GM12878 (cell line): ENCODE data around the gene TRPM6. TPM values are rescaled to one million over a fixed set of nuclear protein-coding genes. Genes with fewer than 3 reads are reported as not detected.

ENCODE experiments used
- ATAC-seq: fragments of 200-7000 bp; cut with Tn5 transposase; 3 replicates; pipeline ENCODE4 v1.9.1; 2020; ENCODE audit warnings: mild to moderate bottlenecking, moderate library complexity
- BruUV-seq: library from RNA; stranded (reverse); fragments of 400-500 nt; replicated peaks from 2 replicates; lab custom pipeline; 2021; lab: Mats Ljungman, UMichigan
- CTCF ChIA-PET: fragments of 300-600 bp; sonication (Branson Sonifier 250); formaldehyde crosslinking; extraction: SDS; loops from one replicate; lab custom pipeline; 2021; ENCODE audit warnings: inconsistent platforms; lab: Yijun Ruan, JAX
- POLR2A ChIA-PET: fragments of 350-600 bp; formaldehyde crosslinking; extraction: SDS; loops from one replicate; lab custom pipeline; 2021; ENCODE audit warnings: inconsistent platforms; lab: Charles Lee
- RAD21 ChIA-PET: fragments of 300-600 bp; sonication (Branson Sonifier 250); formaldehyde crosslinking; loops from one replicate; lab custom pipeline; 2023; ENCODE audit warnings: antibody characterized with exemption; ENCODE audit not compliant: unreplicated experiment; lab: Charles Lee
- SMC1A ChIA-PET: fragments of 300-600 bp; sonication (Branson Sonifier 250); formaldehyde crosslinking; loops from one replicate; lab custom pipeline; 2023; ENCODE audit not compliant: unreplicated experiment, uncharacterized antibody; lab: Charles Lee
- DNase-seq: peaks from one replicate; pipeline ENCODE4 v3.0.0-alpha.2; 2011; ENCODE audit warnings: low read depth, low spot score
- FAIRE-seq: peaks from 3 replicates; lab custom pipeline; 2011; peaks lifted over from hg19 to GRCh38; lab: Jason Lieb, UNC
- H2AFZ ChIP-seq: 2 replicates; pipeline ENCODE4 v1.6.0; 2011; ENCODE audit warnings: low read depth, low read length, control low read depth; ENCODE audit not compliant: control insufficient read depth
- H3K27ac ChIP-seq: 2 replicates; pipeline ENCODE4 v1.5.1; 2011; ENCODE audit warnings: control low read depth; ENCODE audit not compliant: control insufficient read depth, insufficient read depth
- H3K27me3 ChIP-seq, 2 experiments: replicated peaks in 1 of 2; 2 replicates each; pipeline versions ENCODE4 v1.6.0 to v1.6.1; 2011; ENCODE audit warnings: low read length in 1 of 2; ENCODE audit not compliant: control insufficient read depth in 2 of 2, insufficient read depth in 2 of 2
- H3K36me3 ChIP-seq, 2 experiments: 2 replicates each; pipeline ENCODE4 v1.5.1; 2011; ENCODE audit warnings: low read length in 1 of 2; ENCODE audit not compliant: control insufficient read depth in 2 of 2, insufficient read depth in 2 of 2
- H3K4me1 ChIP-seq: 2 replicates; pipeline ENCODE4 v1.6.1; 2011; ENCODE audit warnings: mild to moderate bottlenecking, low read length, moderate library complexity, mixed read lengths; ENCODE audit not compliant: control insufficient read depth, insufficient read depth
- H3K4me2 ChIP-seq: 2 replicates; pipeline ENCODE4 v1.6.0; 2011; ENCODE audit warnings: control low read depth; ENCODE audit not compliant: control insufficient read depth, insufficient read depth
- H3K4me3 ChIP-seq: fragments of 200-600 bp; sonication (generic); 2 replicates; pipeline ENCODE4 v1.5.1; 2016
- H3K79me2 ChIP-seq: 2 replicates; pipeline ENCODE4 v1.6.0; 2011; ENCODE audit warnings: low read length; ENCODE audit not compliant: control insufficient read depth, insufficient read depth
- H3K9ac ChIP-seq: 2 replicates; pipeline ENCODE4 v1.8.0; 2011; ENCODE audit warnings: low read length, control low read depth, mixed read lengths; ENCODE audit not compliant: control insufficient read depth, insufficient read depth
- H3K9me3 ChIP-seq: replicated peaks from 3 replicates; pipeline ENCODE4 v1.5.1; 2011; ENCODE audit warnings: mild to moderate bottlenecking, low read length; ENCODE audit not compliant: control insufficient read depth, insufficient read depth
- H4K20me1 ChIP-seq: 2 replicates; pipeline ENCODE4 v1.6.0; 2011; ENCODE audit not compliant: control insufficient read depth, insufficient read depth
- BACH1 ChIP-seq: fragments of 450-650 bp; IDR thresholded peaks from 2 replicates; pipeline ENCODE4 v1.6.1; 2017; ENCODE audit warnings: mild to moderate bottlenecking, borderline replicate concordance
- EZH2 ChIP-seq: IDR thresholded peaks from 2 replicates; pipeline ENCODE4 v1.6.1; 2012; ENCODE audit warnings: low read depth, mild to moderate bottlenecking, control low read depth, inconsistent platforms, low read length, borderline replicate concordance; ENCODE audit not compliant: control insufficient read depth
- FOXK2 ChIP-seq: fragments of 450-650 bp; IDR thresholded peaks from 2 replicates; pipeline ENCODE4 v1.6.1; 2017; ENCODE audit warnings: mild to moderate bottlenecking, moderate library complexity
- GABPA ChIP-seq: IDR thresholded peaks from 2 replicates; pipeline ENCODE4 v1.6.1; 2014; ENCODE audit warnings: antibody characterized with exemption, low read depth, mild to moderate bottlenecking, inconsistent platforms
- HDAC2 ChIP-seq: fragments of 200-600 bp; sonication (generic); IDR thresholded peaks from 2 replicates; pipeline ENCODE4 v1.6.1; 2017
- HDGF ChIP-seq: fragments of 450-650 bp; IDR thresholded peaks from 2 replicates; pipeline ENCODE4 v1.6.1; 2016; ENCODE audit warnings: antibody characterized with exemption
- IKZF2 ChIP-seq, 2 experiments: fragments of 450-650 bp; IDR thresholded peaks; 2 replicates each; pipeline ENCODE4 v1.6.1; 2017; ENCODE audit warnings: mild to moderate bottlenecking in 2 of 2, moderate library complexity in 2 of 2
- JUNB ChIP-seq: IDR thresholded peaks from 2 replicates; pipeline ENCODE4 v1.6.1; 2016; ENCODE audit warnings: antibody characterized with exemption, mild to moderate bottlenecking
- MEF2A ChIP-seq: IDR thresholded peaks from 2 replicates; pipeline ENCODE4 v1.6.1; 2011; ENCODE audit warnings: low read depth, mild to moderate bottlenecking, low read length, moderate library complexity; ENCODE audit not compliant: insufficient read depth
- MLLT1 ChIP-seq: fragments of 450-650 bp; IDR thresholded peaks from 2 replicates; pipeline ENCODE4 v1.6.1; 2016; ENCODE audit warnings: mild to moderate bottlenecking
- POLR2A ChIP-seq: IDR thresholded peaks from 2 replicates; pipeline ENCODE4 v1.6.1; 2011; ENCODE audit warnings: low read depth, mild to moderate bottlenecking, low read length
- RAD21 ChIP-seq: IDR thresholded peaks from 2 replicates; pipeline ENCODE4 v1.6.1; 2011; ENCODE audit warnings: mild to moderate bottlenecking, low read depth, low read length, moderate library complexity; ENCODE audit not compliant: insufficient read depth
- REST ChIP-seq: IDR thresholded peaks from 2 replicates; pipeline ENCODE4 v1.6.1; 2012; ENCODE audit warnings: mild to moderate bottlenecking, low read depth, low read length
- SMAD5 ChIP-seq: IDR thresholded peaks from 2 replicates; pipeline ENCODE4 v1.6.1; 2016; ENCODE audit warnings: antibody characterized with exemption, low read depth
- SREBF2 ChIP-seq: IDR thresholded peaks from 2 replicates; pipeline ENCODE4 v1.6.1; 2012; ENCODE audit warnings: mild to moderate bottlenecking, low read length
- STAT3 ChIP-seq: IDR thresholded peaks from 2 replicates; pipeline ENCODE4 v1.6.1; 2011; ENCODE audit warnings: low read depth, low read length, improper control_type of control experiment
- ZNF24 ChIP-seq: fragments of 450-650 bp; IDR thresholded peaks from 2 replicates; pipeline ENCODE4 v1.6.1; 2017; ENCODE audit warnings: antibody characterized with exemption, mild to moderate bottlenecking
- WGBS: methylation state at CpG from one replicate; pipeline ENCODE4 v1.1.6; 2016; ENCODE audit warnings: low lambda C conversion rate; ENCODE audit not compliant: insufficient replicate concordance, insufficient coverage; ENCODE audit errors: missing lambda C conversion rate; 5-methylcytosine and 5-hydroxymethylcytosine counted together
- in situ Hi-C: fragments of 300-500 bp; cut with MboI; formaldehyde crosslinking; loops from 9 replicates; pipeline ENCODE4 v1.14.3; 2018; ENCODE audit warnings: mixed read lengths
- intact Hi-C: fragments of 100-400 bp; cut with micrococcal nuclease; formaldehyde crosslinking; loops from one replicate; pipeline ENCODE4 v1.14.2; 2022; ENCODE audit not compliant: unreplicated experiment
- polyA plus RNA-seq, 11 experiments: library from polyadenylated mRNA; depleted of rRNA in 4 of 11; unstranded in 6 of 11; stranded (reverse) in 5 of 11; fragments of >200 nt; fragmentation: Nextera tagmentation in 4 of 11; fragmentation: Illumina TruSeq in 1 of 11; extraction: Ambion mirVana in 4 of 11; extraction: Trizol in 1 of 11; gene quantifications; 1 replicate in 1 of 11; 2 replicates in 10 of 11; pipeline versions ENCODE4 v1.2.1 to v1.2.3, GENCODE V29; 2011 to 2016; ENCODE audit warnings: inconsistent platforms in 2 of 11, missing spikeins in 2 of 11, low read depth in 1 of 11
- total RNA-seq, 4 experiments: library from RNA; depleted of rRNA in 3 of 4; stranded (reverse); fragments of >200 nt in 3 of 4; fragmentation: Illumina TruSeq in 1 of 4; extraction: Trizol in 1 of 4; gene quantifications; 2 replicates each; pipeline versions ENCODE4 v1.2.1 to v1.2.3, GENCODE V29; 2013 to 2021

TRPM6 gene
- total and polyA plus RNA-seq, 10 of the 15 experiments (the other 5 are each of a cell fraction or from before 2014, with no cell fraction given): under 0.01 to 0.34 (median 0.05) TPM; not detected in 1

- POLR2A ChIA-PET: no interaction called here
- RAD21 ChIA-PET: no interaction called here
Measured at GRCh38 chr9:74875656-74876055, 12.1 kb downstream of the TRPM6 start.

GRCh38 chr9:74874220-74874619 is 13.5 kb downstream of the TRPM6 start:
- H3K27me3 ChIP-seq: no peaks in the 10 kb centered on the region
- BruUV-seq: no TSS peak
- no peak for TF ChIP-seq FOXK2
- TF ChIP-seq HDAC2: no peak
- no peak for TF ChIP-seq GABPA
- TF ChIP-seq MEF2A: no peak
- no peak for TF ChIP-seq REST
- TF ChIP-seq STAT3: no peak
- TF ChIP-seq MLLT1: no peak
- TF ChIP-seq POLR2A: no peak
- no peak for TF ChIP-seq JUNB
- TF ChIP-seq EZH2: no peak
- no peak for TF ChIP-seq BACH1
- no peak for TF ChIP-seq RAD21
- TF ChIP-seq SREBF2: no peak

More at GRCh38 chr9:74875656-74876055, 12.1 kb downstream of the TRPM6 start:
- ChIA-PET CTCF (no interaction called here), SMC1A (no interaction called here)
- no peak overlapping the region for H3K4me2 ChIP-seq
- 0% methylated on average over 1 of the region's 1 CpG for WGBS
- intact Hi-C loops (no loop called here), in situ Hi-C loops (no loop called here)
- H3K27me3 ChIP-seq: no peaks in the 10 kb centered on the region
- BruUV-seq: no TSS peak
- no peak overlapping the region for H3K27ac ChIP-seq
- H3K9ac ChIP-seq: no peak overlapping the region
- no peaks in the 10 kb centered on the region for H3K4me1 ChIP-seq
- no peaks in the 10 kb centered on the region for H4K20me1 ChIP-seq
- no peak overlapping the region for H2AFZ ChIP-seq
- peaks cover 1% of the 10 kb centered on the region; the same call in 1 of the 3 replicates for H3K9me3 ChIP-seq
- no peak for TF ChIP-seq ZNF24
- TF ChIP-seq HDGF: no peak
- TF ChIP-seq SMAD5: no peak
- TF ChIP-seq IKZF2 (IDR thresholded peaks at IDR 0.05): no peak
- no peaks in the 10 kb centered on the region for H3K36me3 ChIP-seq
- no peak for FAIRE-seq
- no peak for ATAC-seq
- DNase-seq: no peak
- H3K4me3 ChIP-seq: no peak overlapping the region
- no peaks in the 10 kb centered on the region for H3K79me2 ChIP-seq

More at GRCh38 chr9:74874220-74874619, 13.5 kb downstream of the TRPM6 start:
- intact Hi-C loops (no loop called here), in situ Hi-C loops (no loop called here)
- no peak for ATAC-seq
- Histone ChIP-seq H3K27ac (no peak overlapping the region), H3K36me3 (no peaks in the 10 kb centered on the region), H3K9ac (no peak overlapping the region), H3K4me2 (no peak overlapping the region), H3K79me2 (no peaks in the 10 kb centered on the region), H3K4me3 (no peak overlapping the region), H3K4me1 (no peaks in the 10 kb centered on the region), H2AFZ (no peak overlapping the region), H3K9me3 (no peaks in the 10 kb centered on the region; the same call in 2 of the 3 replicates), H4K20me1 (no peaks in the 10 kb centered on the region)
- ChIA-PET POLR2A (no interaction called here), SMC1A (no interaction called here), CTCF (no interaction called here), RAD21 (no interaction called here)
- 55% methylated on average over 2 of the region's 2 CpGs for WGBS
- FAIRE-seq: no peak
- no peak for DNase-seq
